A673 (cell line): ENCODE data around the gene MYO7B. TPM values are rescaled to one million over a fixed set of nuclear protein-coding genes. Genes with fewer than 3 reads are reported as not detected.

Source experiments
- BruUV-seq: library from RNA; stranded (reverse); fragments of 400-500 nt; replicated peaks from 2 replicates; lab custom pipeline; 2021; lab: Mats Ljungman, UMichigan
- CTCF ChIA-PET: fragments of 300-600 bp; sonication (Branson Sonifier 250); formaldehyde crosslinking; loops from one replicate; lab custom pipeline; 2022; ENCODE audit warnings: antibody characterized with exemption; lab: Charles Lee
- POLR2A ChIA-PET: fragments of 300-600 bp; sonication (Branson Sonifier 250); formaldehyde crosslinking; loops from one replicate; lab custom pipeline; 2022; ENCODE audit warnings: antibody characterized with exemption; ENCODE audit not compliant: low non-redundant PET; lab: Charles Lee
- DNase-seq: peaks from one replicate; pipeline ENCODE4 v3.0.0-alpha.2; 2015; ENCODE audit warnings: low spot score
- H3K27ac ChIP-seq: fragments of 200-600 bp; sonication (generic); 2 replicates; pipeline ENCODE4 v1.5.1; 2016; ENCODE audit warnings: mixed run types, low read depth, mild to moderate bottlenecking, mixed read lengths, antibody characterized with exemption, low read length; ENCODE audit not compliant: poor library complexity, severe bottlenecking
- H3K27me3 ChIP-seq: fragments of 200-600 bp; sonication (generic); replicated peaks from 2 replicates; pipeline ENCODE4 v1.6.1; 2017; ENCODE audit warnings: mixed run types, low read depth, mild to moderate bottlenecking, mixed read lengths, antibody characterized with exemption, low read length; ENCODE audit not compliant: insufficient read depth, poor library complexity
- H3K36me3 ChIP-seq: fragments of 200-600 bp; sonication (generic); 2 replicates; pipeline ENCODE4 v1.6.1; 2016; ENCODE audit warnings: mixed run types, mild to moderate bottlenecking, mixed read lengths, antibody characterized with exemption, low read length; ENCODE audit not compliant: insufficient read depth, poor library complexity, severe bottlenecking
- H3K4me1 ChIP-seq: fragments of 200-600 bp; sonication (generic); 2 replicates; pipeline ENCODE4 v1.6.1; 2017; ENCODE audit warnings: mixed run types, mild to moderate bottlenecking, mixed read lengths, antibody characterized with exemption, low read length; ENCODE audit not compliant: insufficient read depth, poor library complexity, severe bottlenecking
- H3K4me3 ChIP-seq: fragments of 200-600 bp; sonication (generic); 2 replicates; pipeline ENCODE4 v1.5.1; 2016; ENCODE audit warnings: low read depth, mixed run types, mild to moderate bottlenecking, mixed read lengths, low read length; ENCODE audit not compliant: poor library complexity, severe bottlenecking
- H3K9me3 ChIP-seq: fragments of 200-600 bp; sonication (generic); 2 replicates; pipeline ENCODE4 v1.6.1; 2016; ENCODE audit warnings: mixed run types, low read depth, mild to moderate bottlenecking, mixed read lengths, antibody characterized with exemption, low read length; ENCODE audit not compliant: poor library complexity, severe bottlenecking
- CTCF ChIP-seq: fragments of 300-800, 200-600 bp; sonication (generic); conservative IDR thresholded peaks from 2 replicates; pipeline ENCODE4 v1.5.1; 2017; ENCODE audit warnings: low read depth, mild to moderate bottlenecking, antibody characterized with exemption, low read length, moderate library complexity, mixed read lengths
- EZH2 ChIP-seq: fragments of 200-600 bp; sonication (generic); IDR thresholded peaks from 2 replicates; pipeline ENCODE4 v1.6.1; 2017; ENCODE audit warnings: borderline replicate concordance, low read depth, mild to moderate bottlenecking, mixed read lengths, antibody characterized with exemption, low read length; ENCODE audit not compliant: poor library complexity, severe bottlenecking
- intact Hi-C: fragments of 100-400 bp; cut with micrococcal nuclease; formaldehyde crosslinking; loops from one replicate; pipeline ENCODE4 v1.10.0; 2022; ENCODE audit not compliant: unreplicated experiment
- total RNA-seq: library from RNA; stranded (reverse); gene quantifications from 2 replicates; pipeline ENCODE4 v1.2.3, GENCODE V29; 2021

The MYO7B gene
- total RNA-seq, 1 experiment from 2014 or later = 0.24 TPM

- Histone ChIP-seq H3K4me3 (no peak overlapping the region), H3K4me1 (no peaks in the 10 kb centered on the region), H3K27me3 (peaks cover 13% of the 10 kb centered on the region), H3K9me3 (no peaks in the 10 kb centered on the region), H3K36me3 (no peaks in the 10 kb centered on the region), H3K27ac (no peak overlapping the region)
- ChIA-PET CTCF (no interaction called here), POLR2A (no interaction called here)
- BruUV-seq = no TSS peak
- intact Hi-C loops = no loop called here
- DNase-seq = no peak
- TF ChIP-seq CTCF (no peak), EZH2 (no peak)
These were observed 143.5 kb downstream of the MYO7B start for GRCh38 chr2:127678991-127679390.

GRCh38 chr2:127679680-127680361 is 144.3 kb downstream of the MYO7B start:
- H3K4me3 ChIP-seq = no peak overlapping the region
- no peak overlapping the region for H3K27ac ChIP-seq
- TF ChIP-seq EZH2 (no peak), CTCF (no peak)
- no peaks in the 10 kb centered on the region for H3K4me1 ChIP-seq
- H3K27me3 ChIP-seq = peaks cover 10% of the 10 kb centered on the region
- H3K36me3 ChIP-seq = no peaks in the 10 kb centered on the region
- DNase-seq = no peak
- H3K9me3 ChIP-seq = no peaks in the 10 kb centered on the region
- intact Hi-C loops = no loop called here
- ChIA-PET CTCF (no interaction called here), POLR2A (no interaction called here)
- BruUV-seq = no TSS peak

GRCh38 chr2:127680706-127681287 is 145.3 kb downstream of the MYO7B start:
- H3K4me3 ChIP-seq = no peak overlapping the region
- peaks cover 10% of the 10 kb centered on the region for H3K27me3 ChIP-seq
- BruUV-seq = no TSS peak
- POLR2A ChIA-PET = no interaction called here
- TF ChIP-seq CTCF (no peak), EZH2 (no peak)
- DNase-seq = no peak
- no peaks in the 10 kb centered on the region for H3K36me3 ChIP-seq
- no peaks in the 10 kb centered on the region for H3K9me3 ChIP-seq
- intact Hi-C loops = no loop called here
- H3K27ac ChIP-seq = no peak overlapping the region
- peaks cover 7% of the 10 kb centered on the region for H3K4me1 ChIP-seq
- CTCF ChIA-PET = no interaction called here
